ENCODE results near the gene GNPTAB.
A peak's percentile ranks its signal among the peaks of the same experiment; 100 is the strongest.
"Not testable (repeated sequence)": the region's sequence is repeated elsewhere in the genome, so short reads cannot be mapped to it uniquely, and the experiment has no call there.

GNPTAB gene

GRCh38 chr12:101737476-101737875 is 93.3 kb downstream of the GNPTAB start:
- no peak for DNase-seq (ENCODE audit: low spot score)

- not testable (repeated sequence) for DNase-seq (ENCODE audit: low spot score)
These were observed 96.3 kb downstream of the GNPTAB start for GRCh38 chr12:101734482-101734881.

GRCh38 chr12:101733166-101733565 is 97.6 kb downstream of the GNPTAB start:
- DNase-seq (ENCODE audit: low spot score), result no peak

GRCh38 chr12:101732318-101732717 is 98.4 kb downstream of the GNPTAB start:
- DNase-seq (ENCODE audit: low spot score), result no peak

GRCh38 chr12:101729842-101730241 is 100.9 kb downstream of the GNPTAB start:
- no peak for DNase-seq (ENCODE audit: low spot score)

GRCh38 chr12:101727098-101727497 is 103.7 kb downstream of the GNPTAB start:
- no peak for DNase-seq (ENCODE audit: low spot score)

- DNase-seq (ENCODE audit: low spot score), result no peak
These were observed 108.4 kb downstream of the GNPTAB start for GRCh38 chr12:101722392-101722791.

- DNase-seq (ENCODE audit: low spot score), result no peak
These were observed 110.6 kb downstream of the GNPTAB start for GRCh38 chr12:101720118-101720517.

- no peak for DNase-seq (ENCODE audit: low spot score)
These were observed 111.2 kb downstream of the GNPTAB start for GRCh38 chr12:101719566-101719965.

GRCh38 chr12:101714877-101715444 is 115.8 kb downstream of the GNPTAB start:
- DNase-seq (ENCODE audit: low spot score), result no peak

GRCh38 chr12:101713930-101714329 is 116.8 kb downstream of the GNPTAB start:
- DNase-seq (ENCODE audit: low spot score), result no peak

GRCh38 chr12:101713059-101713682 is 117.6 kb downstream of the GNPTAB start:
- DNase-seq (ENCODE audit: low spot score), result no peak

- DNase-seq (ENCODE audit: low spot score), result no peak
These were observed 120.5 kb downstream of the GNPTAB start for GRCh38 chr12:101710288-101710687.

- no peak for DNase-seq (ENCODE audit: low spot score)
These were observed 123.5 kb downstream of the GNPTAB start for GRCh38 chr12:101707131-101707782.

GRCh38 chr12:101706403-101706802 is 124.4 kb downstream of the GNPTAB start:
- DNase-seq (ENCODE audit: low spot score), result no peak

- DNase-seq (ENCODE audit: low spot score), result no peak
These were observed 127.3 kb downstream of the GNPTAB start for GRCh38 chr12:101703487-101703886.

- DNase-seq (ENCODE audit: low spot score), result no peak
These were observed 130.4 kb downstream of the GNPTAB start for GRCh38 chr12:101700299-101700820.

GRCh38 chr12:101698800-101699347 is 131.9 kb downstream of the GNPTAB start:
- peak; percentile 37 for DNase-seq (ENCODE audit: low spot score)

GRCh38 chr12:101697930-101698799 is 132.6 kb downstream of the GNPTAB start:
- peak; percentile 77 for DNase-seq (ENCODE audit: low spot score)

- no peak for DNase-seq (ENCODE audit: low spot score)
These were observed 133.4 kb downstream of the GNPTAB start, which contains the start of gene CHPT1 for GRCh38 chr12:101697197-101697929. TSS of gene CHPT1 (plus strand) at chr12:101697640. CDS start at chr12:101697862, 222 bp downstream.

Measured in AG08396 (cell line).